Measurements from ENCODE around the gene CILP. TPM values are rescaled to one million over a fixed set of nuclear protein-coding genes. Genes with fewer than 3 reads are reported as not detected.
"Not testable (repeated sequence)": the region's sequence is repeated elsewhere in the genome, so short reads cannot be mapped to it uniquely, and the experiment has no call there.

The CILP gene
- total RNA-seq, 1 experiment from 2014 or later: not detected

DNA sequence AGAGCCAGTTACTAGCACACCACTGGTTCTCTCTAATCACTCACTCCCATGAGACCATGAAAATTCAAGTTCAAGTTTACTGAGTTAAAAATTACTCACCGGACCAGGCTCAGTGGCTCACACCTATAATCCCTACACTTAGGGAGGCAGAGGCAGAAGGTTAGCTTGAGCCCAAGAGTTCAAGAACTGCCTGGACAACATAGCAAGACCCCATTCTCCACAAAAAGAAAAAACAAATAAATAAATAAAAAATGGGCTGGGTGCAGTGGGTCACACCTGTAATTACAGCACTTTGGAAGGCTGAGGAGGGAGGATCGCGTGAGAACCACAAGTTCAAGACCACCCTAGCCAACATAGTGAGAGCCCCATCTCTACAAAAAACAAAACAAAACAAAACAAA is 21.2 kb upstream of the CILP start:
- no peak for DNase-seq (ENCODE audit: low read depth)
- in situ Hi-C loops (cut with HindIII; ENCODE audit: low pct_unique_long_range_greater_than_20kb, low sequenced_read_pairs): no loop called here

DNA sequence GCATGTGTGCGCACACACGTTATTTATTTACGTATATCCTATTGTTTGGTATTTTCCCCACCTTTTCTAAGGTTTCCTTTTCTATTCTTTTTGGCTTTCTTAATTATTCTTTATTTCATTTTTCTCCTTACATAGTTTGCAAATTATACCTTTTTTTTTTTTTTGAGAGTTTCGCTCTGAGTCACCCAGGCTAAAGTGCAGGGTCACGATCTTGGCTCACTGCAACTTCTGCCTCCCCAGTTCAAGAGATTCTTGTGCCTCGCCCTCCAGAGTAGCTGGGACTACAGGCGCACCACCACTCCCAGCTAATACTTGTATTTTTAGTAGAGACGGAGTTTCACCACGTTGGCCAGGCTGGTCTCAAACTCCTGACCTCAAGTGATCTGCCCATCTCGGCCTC is 20.0 kb upstream of the CILP start:
- DNase-seq (ENCODE audit: low read depth): no peak
- in situ Hi-C loops (cut with HindIII; ENCODE audit: low pct_unique_long_range_greater_than_20kb, low sequenced_read_pairs): no loop called here

DNA sequence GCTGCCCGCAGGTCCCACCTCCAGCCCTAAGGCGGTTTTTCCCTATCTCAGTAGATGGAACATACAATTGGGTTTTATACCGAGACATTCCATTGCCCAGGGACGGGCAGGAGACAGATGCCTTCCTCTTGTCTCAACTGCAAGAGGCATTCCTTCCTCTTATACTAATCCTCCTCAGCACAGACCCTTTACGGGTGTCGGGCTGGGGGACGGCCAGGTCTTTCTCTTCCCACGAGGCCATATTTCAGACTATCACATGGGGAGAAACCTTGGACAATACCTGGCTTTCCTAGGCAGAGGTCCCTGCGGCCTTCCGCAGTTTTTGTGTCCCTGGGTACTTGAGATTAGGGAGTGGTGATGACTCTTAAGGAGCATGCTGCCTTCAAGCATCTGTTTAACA is 15.6 kb upstream of the CILP start:
- in situ Hi-C loops (cut with HindIII; ENCODE audit: low pct_unique_long_range_greater_than_20kb, low sequenced_read_pairs): not testable (repeated sequence)

DNA sequence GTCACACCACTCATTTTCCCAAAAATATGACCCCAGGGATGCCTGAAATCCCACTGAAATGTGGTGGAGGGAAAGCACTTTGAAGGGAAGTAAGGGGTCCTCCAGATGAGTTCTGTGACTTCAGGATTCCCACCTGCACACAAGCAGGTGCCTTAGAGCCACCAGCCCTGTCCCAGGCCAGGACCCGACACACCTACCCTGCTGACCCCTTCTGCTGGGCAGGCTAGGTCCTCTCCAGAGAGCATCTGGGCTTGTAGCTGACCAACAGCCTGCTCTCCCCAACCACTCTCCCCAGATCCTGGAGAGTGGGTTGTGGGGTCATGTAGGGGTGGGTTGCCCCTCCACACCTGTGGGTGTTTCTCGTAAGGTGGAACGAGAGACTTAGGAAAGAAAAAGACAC is 14.9 kb upstream of the CILP start:
- in situ Hi-C loops (cut with HindIII; ENCODE audit: low pct_unique_long_range_greater_than_20kb, low sequenced_read_pairs): no loop called here
- DNase-seq (ENCODE audit: low read depth): no peak

More for the DNA sequence above, 15.6 kb upstream of the CILP start:
- not testable (repeated sequence) for DNase-seq (ENCODE audit: low read depth)

DNA sequence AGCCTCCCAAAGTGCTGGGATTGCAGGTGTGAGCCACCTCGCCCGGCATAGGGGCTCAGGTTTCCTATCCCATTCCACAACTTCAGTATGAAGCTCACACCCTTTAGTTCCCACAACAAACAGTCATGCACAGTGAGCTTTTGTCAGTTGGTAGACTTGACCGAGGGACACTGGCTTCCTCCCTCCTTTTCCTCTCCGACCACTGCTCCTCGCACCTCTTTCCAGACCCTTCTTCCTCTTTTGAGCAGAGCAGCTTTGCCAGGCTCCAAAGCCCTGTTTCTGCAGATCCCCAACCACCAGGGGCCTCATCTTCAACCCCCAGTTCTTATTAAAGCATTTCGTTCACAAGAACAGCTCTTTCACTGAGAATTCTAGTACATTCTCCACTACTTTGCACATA is 12.7 kb upstream of the CILP start:
- no peak for DNase-seq (ENCODE audit: low read depth)
- in situ Hi-C loops (cut with HindIII; ENCODE audit: low pct_unique_long_range_greater_than_20kb, low sequenced_read_pairs): no loop called here

DNA sequence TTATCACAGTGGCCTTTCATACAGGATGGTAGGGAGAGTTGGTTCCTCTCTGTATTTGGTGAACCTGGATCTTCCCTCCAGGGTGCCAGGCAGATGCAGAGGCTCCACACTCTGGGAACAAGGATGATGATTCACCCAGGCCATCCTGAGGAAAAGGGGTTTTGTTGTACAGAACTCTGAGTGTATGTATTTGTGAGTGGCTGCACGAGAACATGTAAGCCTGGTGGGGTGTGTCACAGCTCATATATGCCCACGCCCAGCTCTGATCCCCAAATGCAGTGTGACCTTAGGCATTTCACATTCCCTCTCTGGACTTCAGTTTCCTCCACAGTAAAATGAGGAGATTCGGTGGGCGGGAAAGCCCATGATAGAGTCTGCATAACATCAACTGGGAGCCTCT is 11.6 kb upstream of the CILP start:
- DNase-seq (ENCODE audit: low read depth): no peak
- in situ Hi-C loops (cut with HindIII; ENCODE audit: low pct_unique_long_range_greater_than_20kb, low sequenced_read_pairs): no loop called here

DNA sequence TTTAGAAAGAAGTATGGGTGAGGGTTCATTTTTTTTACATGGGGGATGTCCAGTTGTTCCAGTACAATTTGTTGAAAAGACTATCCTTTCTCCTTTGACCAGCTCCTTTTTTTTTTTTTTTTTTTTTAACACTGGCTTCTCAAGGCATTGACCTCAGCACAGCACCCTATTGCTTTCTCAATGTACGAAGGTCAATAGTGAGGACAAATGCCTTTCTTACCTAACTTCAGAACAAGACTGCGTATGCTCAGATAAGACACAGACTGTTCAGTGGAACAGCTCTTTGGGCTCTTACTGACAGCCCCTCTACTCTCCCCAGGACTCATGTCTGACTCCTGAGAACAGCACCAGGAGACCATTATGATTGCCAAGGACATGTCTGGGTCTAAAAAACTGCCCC is 10.4 kb upstream of the CILP start:
- DNase-seq (ENCODE audit: low read depth): no peak
- in situ Hi-C loops (cut with HindIII; ENCODE audit: low pct_unique_long_range_greater_than_20kb, low sequenced_read_pairs): no loop called here

DNA sequence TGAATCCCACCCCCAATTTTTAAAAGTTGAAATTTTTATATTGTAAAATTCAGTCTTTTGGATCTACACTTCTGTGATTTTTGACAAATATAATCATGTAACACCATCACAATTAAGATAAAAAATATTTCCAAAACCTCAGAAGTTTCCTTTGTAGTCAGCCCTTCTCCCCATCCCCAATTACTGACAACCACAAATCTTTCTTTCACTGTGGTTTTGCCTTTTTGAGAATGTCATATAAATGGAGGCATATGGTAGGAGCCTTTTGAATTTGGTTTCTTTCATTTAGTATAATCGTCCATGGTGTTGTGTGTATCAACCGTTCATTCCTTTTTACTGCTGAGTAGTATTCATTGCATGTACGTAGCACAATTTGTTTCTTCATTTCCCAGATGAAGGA is 7.9 kb upstream of the CILP start:
- in situ Hi-C loops (cut with HindIII; ENCODE audit: low pct_unique_long_range_greater_than_20kb, low sequenced_read_pairs): no loop called here
- no peak for DNase-seq (ENCODE audit: low read depth)

DNA sequence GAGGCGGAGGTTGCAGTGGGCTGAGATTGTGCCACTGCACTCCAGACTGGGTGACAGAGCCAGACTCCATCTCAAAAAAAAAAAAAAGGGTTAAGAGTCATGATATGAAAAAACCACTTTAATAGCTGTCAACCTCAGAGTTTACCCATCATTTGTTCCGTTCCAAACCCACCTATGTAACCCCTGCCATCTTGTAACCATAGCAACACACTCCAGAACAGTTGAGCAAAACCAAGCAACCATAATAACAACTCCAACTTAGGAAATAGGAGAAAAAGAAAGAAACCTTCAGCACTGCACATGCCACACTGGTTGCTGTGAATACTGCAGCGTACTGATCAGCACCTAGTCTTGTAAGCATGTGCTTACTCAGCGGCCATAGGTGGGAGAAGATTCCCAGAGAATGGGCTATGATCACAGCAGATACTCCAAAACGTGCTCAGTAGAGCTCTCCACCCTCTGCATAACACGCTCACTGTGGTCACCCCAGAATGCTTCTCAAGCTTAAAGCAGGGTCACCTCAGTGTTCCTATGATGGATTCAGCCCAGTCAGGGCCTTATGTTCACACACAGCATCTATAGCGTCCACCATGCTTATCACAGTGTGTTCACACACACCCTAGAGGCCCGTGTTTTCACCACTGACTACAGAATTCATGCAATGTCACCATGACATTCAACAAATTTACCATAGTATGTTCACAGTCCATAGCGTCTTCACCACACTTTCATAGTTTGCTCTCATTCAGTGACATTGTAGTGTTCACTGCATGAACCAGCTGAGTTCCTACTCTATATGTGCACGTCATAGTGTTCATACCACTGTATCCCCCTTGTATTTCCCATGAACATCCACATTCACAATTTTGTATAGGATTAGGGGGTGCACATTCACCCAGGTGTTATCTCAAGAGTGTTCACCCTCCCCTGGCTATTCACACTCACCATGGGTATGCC is 6.5 kb upstream of the CILP start:
- in situ Hi-C loops (cut with HindIII; ENCODE audit: low pct_unique_long_range_greater_than_20kb, low sequenced_read_pairs): no loop called here
- no peak for DNase-seq (ENCODE audit: low read depth)

DNA sequence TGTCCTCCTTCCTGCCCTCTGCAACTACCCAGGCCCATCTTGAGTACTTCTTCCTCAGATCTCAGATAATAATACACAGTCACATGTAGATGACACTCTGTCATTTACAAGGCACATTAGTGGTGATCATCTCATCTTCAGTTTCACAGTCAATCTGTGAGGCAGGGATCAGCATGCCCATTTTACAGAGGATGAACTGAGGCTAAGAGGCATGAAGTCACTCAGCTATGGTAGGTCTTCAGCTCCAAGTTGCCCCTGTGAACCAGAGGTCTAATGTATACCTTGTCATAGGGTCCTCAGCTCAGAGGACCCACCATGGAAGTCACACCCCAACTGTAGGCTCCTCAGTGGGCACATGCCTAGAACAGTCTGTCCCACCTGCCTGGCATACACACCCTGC is 4.2 kb upstream of the CILP start:
- no peak for DNase-seq (ENCODE audit: low read depth)
- in situ Hi-C loops (cut with HindIII; ENCODE audit: low pct_unique_long_range_greater_than_20kb, low sequenced_read_pairs): no loop called here

DNA sequence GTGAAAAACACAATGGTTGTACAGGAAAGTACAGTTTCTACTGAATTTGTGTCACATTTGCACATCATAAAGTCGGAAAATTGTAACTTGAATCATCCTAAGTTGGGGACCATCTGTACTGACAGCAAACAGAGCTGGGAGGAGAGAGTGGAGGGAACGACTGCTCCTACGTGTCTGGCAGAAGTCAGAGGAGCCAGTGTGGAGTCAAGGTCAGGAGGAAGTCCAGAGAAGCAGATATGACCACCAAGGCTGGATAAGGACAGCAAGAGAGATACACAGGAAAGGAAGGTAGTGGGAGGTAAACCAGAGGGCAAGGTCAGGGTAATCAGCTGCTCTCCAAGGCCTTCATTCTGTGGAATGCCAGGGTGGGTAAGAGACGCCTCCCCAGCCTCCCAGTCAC is 2.7 kb upstream of the CILP start:
- no peak for DNase-seq (ENCODE audit: low read depth)
- in situ Hi-C loops (cut with HindIII; ENCODE audit: low pct_unique_long_range_greater_than_20kb, low sequenced_read_pairs): no loop called here

DNA sequence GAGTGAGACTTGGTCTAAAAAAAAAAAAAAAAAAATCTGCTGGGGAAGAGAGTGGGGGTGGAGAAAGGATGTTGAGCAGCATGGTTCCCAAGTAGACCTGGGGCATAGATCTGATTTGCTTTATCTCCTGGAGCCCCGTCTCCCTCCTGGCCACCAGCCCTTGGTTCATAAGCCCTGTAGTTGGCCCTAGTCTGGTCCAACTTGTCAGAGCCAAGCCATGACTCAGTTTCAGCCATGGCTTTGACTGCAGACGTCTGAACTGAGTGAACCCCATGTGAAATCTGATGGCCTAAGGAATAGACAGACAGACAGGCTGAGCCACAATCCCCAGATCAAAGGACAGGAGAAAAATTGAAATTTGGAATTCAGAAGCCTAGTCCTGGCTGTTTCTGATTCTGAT is 2.0 kb upstream of the CILP start:
- DNase-seq (ENCODE audit: low read depth): no peak
- in situ Hi-C loops (cut with HindIII; ENCODE audit: low pct_unique_long_range_greater_than_20kb, low sequenced_read_pairs): no loop called here

DNA sequence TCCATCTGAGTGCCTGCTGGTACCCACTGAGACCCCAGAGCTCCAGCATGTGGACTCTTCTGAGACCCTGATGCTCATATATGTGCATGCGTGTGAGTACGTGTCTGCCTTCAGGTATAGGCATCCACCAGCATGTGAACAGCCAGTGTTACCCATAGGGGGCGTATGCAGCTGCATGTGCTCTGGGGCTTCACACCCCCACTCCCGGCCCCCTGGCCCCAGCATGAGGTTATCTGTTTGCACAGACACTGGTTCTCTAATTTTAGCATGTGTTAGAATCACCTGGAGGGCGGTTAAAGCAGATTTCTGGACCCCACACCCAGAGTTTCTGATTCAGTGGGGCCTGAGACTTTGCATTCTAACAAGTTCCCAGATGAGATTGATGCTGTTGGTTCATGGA is 824 bp upstream of the CILP start:
- in situ Hi-C loops (cut with HindIII; ENCODE audit: low pct_unique_long_range_greater_than_20kb, low sequenced_read_pairs): no loop called here
- no peak for DNase-seq (ENCODE audit: low read depth)

DNA sequence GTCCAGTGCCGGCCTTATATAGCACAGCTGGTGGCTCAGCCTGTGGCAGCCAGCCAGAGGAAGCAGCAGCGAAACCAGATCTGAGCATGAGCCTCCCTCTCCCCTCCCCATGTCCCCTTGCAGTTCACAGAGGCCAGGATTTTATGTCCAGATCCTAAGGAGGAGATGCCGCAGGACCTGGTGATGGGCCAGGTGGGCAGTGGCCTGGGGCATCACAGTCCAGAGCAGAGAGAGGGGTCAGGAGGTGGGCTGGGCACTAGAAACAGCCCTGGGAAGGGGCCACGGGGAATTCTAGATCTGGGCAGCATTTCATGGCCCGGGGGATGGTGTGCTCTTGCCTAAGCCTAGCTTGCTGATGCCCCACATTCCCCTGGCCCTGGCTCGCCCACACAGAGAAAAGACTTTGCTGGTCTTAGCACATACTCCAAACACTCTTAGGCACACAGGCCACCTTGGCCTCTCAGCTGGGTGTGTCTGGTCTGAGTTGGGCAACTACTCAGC is 259 bp upstream of the CILP start:
- DNase-seq (ENCODE audit: low read depth): no peak
- in situ Hi-C loops (cut with HindIII; ENCODE audit: low pct_unique_long_range_greater_than_20kb, low sequenced_read_pairs): no loop called here

DNA sequence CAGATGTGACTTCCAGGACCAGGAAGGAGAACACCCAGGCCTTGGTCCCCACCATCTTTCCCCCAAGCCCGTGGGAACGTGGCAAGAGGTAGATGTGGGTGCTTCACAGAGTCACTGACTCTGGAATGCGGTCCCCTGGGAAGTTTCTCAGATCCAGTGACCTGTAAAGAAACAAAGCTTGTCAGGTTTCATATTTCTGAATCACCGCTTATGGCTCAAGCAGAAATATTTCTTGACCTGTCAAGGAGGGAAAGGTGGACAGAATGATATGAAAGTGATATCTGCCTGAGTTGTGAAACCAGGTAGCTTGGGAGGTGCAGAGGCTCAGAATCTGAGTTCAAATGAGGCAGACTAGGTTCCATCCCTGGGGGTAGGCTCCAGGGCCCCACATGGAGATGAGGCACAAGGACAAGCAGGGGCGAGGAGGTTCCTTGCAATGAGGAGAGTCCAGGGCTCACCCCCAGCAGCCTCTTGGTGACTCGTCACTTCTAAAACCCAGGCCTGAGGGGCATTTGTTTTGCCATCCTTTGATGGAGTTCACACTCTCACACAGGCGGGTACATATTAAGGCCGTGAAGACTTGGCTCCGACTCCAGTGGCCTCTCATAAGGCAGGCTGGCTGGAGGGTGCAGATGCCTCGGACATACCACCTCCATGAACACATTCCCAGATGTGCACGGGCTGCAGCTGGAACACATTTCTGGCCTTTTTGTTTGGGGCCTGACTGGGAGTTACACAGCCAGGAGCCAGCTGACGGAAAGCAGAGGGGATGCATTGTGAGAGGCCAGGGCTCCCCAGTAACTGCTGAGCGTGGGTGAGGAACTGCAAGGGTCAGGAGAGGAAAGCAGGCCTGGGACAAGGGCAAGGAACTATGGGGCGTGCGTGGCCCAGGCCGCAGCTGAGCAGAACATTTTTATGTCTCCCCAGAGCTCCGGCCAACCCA is 1.3 kb downstream of the CILP start:
- DNase-seq (ENCODE audit: low read depth): no peak
- in situ Hi-C loops (cut with HindIII; ENCODE audit: low pct_unique_long_range_greater_than_20kb, low sequenced_read_pairs): no loop called here

DNA sequence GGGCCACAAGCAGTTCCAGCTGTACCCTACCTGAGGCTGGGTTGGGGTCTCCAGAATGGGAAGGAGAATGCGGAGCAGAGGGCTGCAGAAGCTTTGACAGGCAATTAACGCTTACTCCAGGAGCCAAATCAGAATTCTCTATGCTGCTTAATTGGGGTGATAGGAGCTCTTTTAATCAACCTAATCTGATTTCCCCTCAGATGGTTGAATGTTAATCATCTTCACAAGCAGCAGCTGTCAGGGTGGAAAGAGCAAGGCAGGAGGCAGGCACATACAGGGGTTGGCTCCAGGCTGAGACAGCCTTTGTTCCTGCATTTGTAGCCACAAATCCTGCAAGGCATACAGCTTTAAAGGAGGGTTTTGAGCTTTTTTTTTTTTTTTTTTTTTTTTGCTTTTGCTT is 2.6 kb downstream of the CILP start:
- no peak for DNase-seq (ENCODE audit: low read depth)
- in situ Hi-C loops (cut with HindIII; ENCODE audit: low pct_unique_long_range_greater_than_20kb, low sequenced_read_pairs): no loop called here

DNA sequence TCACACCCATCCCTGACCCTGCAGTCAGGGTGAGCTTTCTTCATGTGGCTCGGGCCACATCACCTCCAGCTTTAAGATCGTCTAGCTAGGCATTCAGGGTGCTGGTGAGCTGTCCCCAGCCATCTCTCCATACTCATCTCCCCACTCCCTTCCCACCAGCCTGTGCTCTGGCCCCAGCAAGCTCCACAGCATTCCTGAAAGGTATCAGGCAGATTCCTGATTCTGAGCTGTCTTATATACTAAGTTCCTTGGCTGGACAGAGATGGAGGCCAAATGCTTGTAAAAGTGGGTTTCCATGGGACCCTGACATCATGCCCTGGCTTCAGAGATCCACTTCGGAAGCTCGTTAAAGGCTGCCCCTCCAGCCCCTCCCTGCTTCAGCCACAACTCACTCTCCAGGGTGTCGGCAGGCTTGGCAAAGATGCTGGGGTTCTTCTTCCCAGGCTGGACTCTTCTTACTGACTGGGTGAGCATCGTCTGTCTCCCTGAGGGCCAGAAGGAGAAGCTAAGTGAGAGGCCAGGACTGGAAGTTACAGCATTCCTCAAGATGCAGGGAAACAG is 3.9 kb downstream of the CILP start:
- no peak for DNase-seq (ENCODE audit: low read depth)
- in situ Hi-C loops (cut with HindIII; ENCODE audit: low pct_unique_long_range_greater_than_20kb, low sequenced_read_pairs): no loop called here

DNA sequence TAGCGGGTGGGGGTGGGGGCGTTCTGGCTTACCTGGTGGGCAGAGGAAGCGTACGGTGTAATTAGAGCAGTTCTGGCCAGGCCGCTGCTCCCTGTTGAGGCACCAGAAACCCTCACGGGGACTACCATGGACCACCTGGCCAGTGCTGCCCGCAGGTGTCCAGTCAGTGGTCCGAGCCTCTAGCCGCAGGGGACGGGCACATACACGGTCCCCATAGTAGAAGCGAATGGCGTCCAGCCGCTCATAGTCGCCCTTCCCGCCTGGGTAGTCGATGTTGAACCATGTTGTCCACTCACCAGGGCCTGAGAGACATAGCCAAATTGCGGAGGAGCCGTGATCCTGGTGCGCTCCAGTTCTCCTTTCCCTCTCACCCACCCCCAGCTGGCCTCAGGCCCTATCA is 4.5 kb downstream of the CILP start:
- DNase-seq (ENCODE audit: low read depth): no peak

More for the DNA sequence above, 4.5 kb downstream of the CILP start:
- in situ Hi-C loops (cut with HindIII; ENCODE audit: low pct_unique_long_range_greater_than_20kb, low sequenced_read_pairs): no loop called here
